ENCODE measurements around the gene RASGRP1. TPM values are rescaled to one million over a fixed set of nuclear protein-coding genes. Genes with fewer than 3 reads are reported as not detected.

The RASGRP1 gene
- total RNA-seq, 1 experiment from 2014 or later = 0.51 TPM

DNA sequence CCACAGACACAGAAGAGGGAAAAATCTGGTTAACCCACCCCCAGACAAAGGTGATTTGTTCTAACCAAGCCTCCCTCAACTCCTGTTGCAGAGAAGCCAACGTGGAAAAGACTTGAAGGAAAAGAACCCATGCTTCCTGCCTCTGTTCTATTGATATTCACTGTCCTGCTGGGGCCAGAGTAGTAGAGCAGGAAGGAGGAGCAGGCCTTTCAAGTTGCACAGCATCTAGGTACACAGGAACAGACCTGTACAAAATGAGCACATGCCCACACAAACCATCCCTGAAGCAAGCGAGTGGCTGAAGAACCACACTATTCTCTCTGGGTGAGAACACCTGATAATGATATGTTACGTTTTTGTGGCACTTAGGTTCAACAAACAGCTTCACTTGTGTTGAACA lies 29.9 kb downstream of the RASGRP1 start:
- H3K4me3 ChIP-seq (ENCODE audit: low read depth in 2 of 2, low read length in 2 of 2) = no peak overlapping the region
- no peak overlapping the region for H3K27ac ChIP-seq (ENCODE audit: low read length)
- in situ Hi-C loops (cut with HindIII; ENCODE audit: low pct_unique_long_range_greater_than_20kb, low sequenced_read_pairs) = no loop called here
- TF ChIP-seq POLR2AphosphoS5 (IDR thresholded peaks at IDR 0.05; ENCODE audit: low read depth, low read length) = no peak
- TF ChIP-seq, protein P1, sequence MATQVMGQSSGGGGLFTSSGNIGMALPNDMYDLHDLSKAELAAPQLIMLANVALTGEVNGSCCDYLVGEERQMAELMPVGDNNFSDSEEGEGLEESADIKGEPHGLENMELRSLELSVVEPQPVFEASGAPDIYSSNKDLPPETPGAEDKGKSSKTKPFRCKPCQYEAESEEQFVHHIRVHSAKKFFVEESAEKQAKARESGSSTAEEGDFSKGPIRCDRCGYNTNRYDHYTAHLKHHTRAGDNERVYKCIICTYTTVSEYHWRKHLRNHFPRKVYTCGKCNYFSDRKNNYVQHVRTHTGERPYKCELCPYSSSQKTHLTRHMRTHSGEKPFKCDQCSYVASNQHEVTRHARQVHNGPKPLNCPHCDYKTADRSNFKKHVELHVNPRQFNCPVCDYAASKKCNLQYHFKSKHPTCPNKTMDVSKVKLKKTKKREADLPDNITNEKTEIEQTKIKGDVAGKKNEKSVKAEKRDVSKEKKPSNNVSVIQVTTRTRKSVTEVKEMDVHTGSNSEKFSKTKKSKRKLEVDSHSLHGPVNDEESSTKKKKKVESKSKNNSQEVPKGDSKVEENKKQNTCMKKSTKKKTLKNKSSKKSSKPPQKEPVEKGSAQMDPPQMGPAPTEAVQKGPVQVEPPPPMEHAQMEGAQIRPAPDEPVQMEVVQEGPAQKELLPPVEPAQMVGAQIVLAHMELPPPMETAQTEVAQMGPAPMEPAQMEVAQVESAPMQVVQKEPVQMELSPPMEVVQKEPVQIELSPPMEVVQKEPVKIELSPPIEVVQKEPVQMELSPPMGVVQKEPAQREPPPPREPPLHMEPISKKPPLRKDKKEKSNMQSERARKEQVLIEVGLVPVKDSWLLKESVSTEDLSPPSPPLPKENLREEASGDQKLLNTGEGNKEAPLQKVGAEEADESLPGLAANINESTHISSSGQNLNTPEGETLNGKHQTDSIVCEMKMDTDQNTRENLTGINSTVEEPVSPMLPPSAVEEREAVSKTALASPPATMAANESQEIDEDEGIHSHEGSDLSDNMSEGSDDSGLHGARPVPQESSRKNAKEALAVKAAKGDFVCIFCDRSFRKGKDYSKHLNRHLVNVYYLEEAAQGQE (IDR thresholded peaks at IDR 0.05; ENCODE audit: insufficient read depth in 1 of 2, low read depth in 2 of 2, low read length in 1 of 2) = no peak
- TF ChIP-seq, protein P2, sequence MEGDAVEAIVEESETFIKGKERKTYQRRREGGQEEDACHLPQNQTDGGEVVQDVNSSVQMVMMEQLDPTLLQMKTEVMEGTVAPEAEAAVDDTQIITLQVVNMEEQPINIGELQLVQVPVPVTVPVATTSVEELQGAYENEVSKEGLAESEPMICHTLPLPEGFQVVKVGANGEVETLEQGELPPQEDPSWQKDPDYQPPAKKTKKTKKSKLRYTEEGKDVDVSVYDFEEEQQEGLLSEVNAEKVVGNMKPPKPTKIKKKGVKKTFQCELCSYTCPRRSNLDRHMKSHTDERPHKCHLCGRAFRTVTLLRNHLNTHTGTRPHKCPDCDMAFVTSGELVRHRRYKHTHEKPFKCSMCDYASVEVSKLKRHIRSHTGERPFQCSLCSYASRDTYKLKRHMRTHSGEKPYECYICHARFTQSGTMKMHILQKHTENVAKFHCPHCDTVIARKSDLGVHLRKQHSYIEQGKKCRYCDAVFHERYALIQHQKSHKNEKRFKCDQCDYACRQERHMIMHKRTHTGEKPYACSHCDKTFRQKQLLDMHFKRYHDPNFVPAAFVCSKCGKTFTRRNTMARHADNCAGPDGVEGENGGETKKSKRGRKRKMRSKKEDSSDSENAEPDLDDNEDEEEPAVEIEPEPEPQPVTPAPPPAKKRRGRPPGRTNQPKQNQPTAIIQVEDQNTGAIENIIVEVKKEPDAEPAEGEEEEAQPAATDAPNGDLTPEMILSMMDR (IDR thresholded peaks at IDR 0.05) = no peak
- TF ChIP-seq TCF7L2 (IDR thresholded peaks at IDR 0.05; ENCODE audit: low read depth, low read length) = no peak
- no peak for TF ChIP-seq SIN3A (IDR thresholded peaks at IDR 0.05; ENCODE audit: borderline replicate concordance, insufficient read depth, low read depth, low read length)
- ATAC-seq = no peak
- intact Hi-C loops (cut with micrococcal nuclease; ENCODE audit: unreplicated experiment) = no loop called here
- no peaks in the 10 kb centered on the region for H3K36me3 ChIP-seq (ENCODE audit: control insufficient read depth, insufficient read depth, low read length)
- H3K9me3 ChIP-seq (ENCODE audit: control insufficient read depth, insufficient read depth, low read depth, low read length) = no peaks in the 10 kb centered on the region
- H3K27me3 ChIP-seq (ENCODE audit: control insufficient read depth, insufficient read depth, low read length) = no peaks in the 10 kb centered on the region; the same call in 1 of the 2 replicates
- ChIA-PET CTCF (no interaction called here), POLR2A (no interaction called here)
- H3K4me1 ChIP-seq (ENCODE audit: control insufficient read depth, insufficient read depth, low read length) = no peaks in the 10 kb centered on the region
- DNase-seq (ENCODE audit: low read depth, low spot score) = no peak
- BruUV-seq (replicated peaks) = no TSS peak

DNA sequence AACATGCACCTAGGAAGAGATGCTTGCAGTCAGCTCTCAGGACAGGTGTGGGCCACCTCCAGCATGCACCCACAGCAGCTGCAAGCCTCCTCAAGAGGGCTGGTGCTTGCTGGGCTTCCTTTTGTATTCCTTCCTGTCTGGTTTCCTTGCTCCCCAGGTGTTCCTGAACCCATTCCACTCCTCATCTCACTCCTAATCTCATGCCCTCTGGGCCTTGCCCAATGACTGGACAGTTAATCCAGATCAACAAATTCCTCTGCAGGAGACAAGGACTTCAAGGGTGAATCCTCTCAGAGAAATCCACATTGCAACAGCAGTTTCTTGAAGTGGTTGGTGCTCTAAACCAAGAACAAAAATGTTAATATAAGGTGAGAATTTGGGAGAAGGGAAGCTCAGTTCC lies 30.7 kb downstream of the RASGRP1 start:
- Histone ChIP-seq H3K27ac (ENCODE audit: low read length) (no peak overlapping the region), H3K4me3 (ENCODE audit: low read depth in 2 of 2, low read length in 2 of 2) (no peak overlapping the region), H3K36me3 (ENCODE audit: control insufficient read depth, insufficient read depth, low read length) (no peaks in the 10 kb centered on the region), H3K9me3 (ENCODE audit: control insufficient read depth, insufficient read depth, low read depth, low read length) (no peaks in the 10 kb centered on the region), H3K4me1 (ENCODE audit: control insufficient read depth, insufficient read depth, low read length) (no peaks in the 10 kb centered on the region), H3K27me3 (ENCODE audit: control insufficient read depth, insufficient read depth, low read length) (no peaks in the 10 kb centered on the region; the same call in 1 of the 2 replicates)
- BruUV-seq (replicated peaks) = no TSS peak
- DNase-seq (ENCODE audit: low read depth, low spot score) (no peak), ATAC-seq (no peak)
- CTCF ChIA-PET = no interaction called here
- TF ChIP-seq SIN3A (IDR thresholded peaks at IDR 0.05; ENCODE audit: borderline replicate concordance, insufficient read depth, low read depth, low read length) = no peak
- TF ChIP-seq, protein P1 (IDR thresholded peaks at IDR 0.05; ENCODE audit: insufficient read depth in 1 of 2, low read depth in 2 of 2, low read length in 1 of 2) = no peak
- TF ChIP-seq, protein P2 (IDR thresholded peaks at IDR 0.05) = no peak
- TF ChIP-seq TCF7L2 (IDR thresholded peaks at IDR 0.05; ENCODE audit: low read depth, low read length) = no peak
- no peak for TF ChIP-seq POLR2AphosphoS5 (IDR thresholded peaks at IDR 0.05; ENCODE audit: low read depth, low read length)
- in situ Hi-C loops (cut with HindIII; ENCODE audit: low pct_unique_long_range_greater_than_20kb, low sequenced_read_pairs) (no loop called here), intact Hi-C loops (cut with micrococcal nuclease; ENCODE audit: unreplicated experiment) (no loop called here)
- POLR2A ChIA-PET = no interaction called here
